ENCODE measurements around the gene DENND4C. TPM values are rescaled to one million over a fixed set of nuclear protein-coding genes. Genes with fewer than 3 reads are reported as not detected.

Gene DENND4C
- total and polyA plus RNA-seq, 8 donors = 44.8 to 59.3 (median 53.6) TPM

DNA sequence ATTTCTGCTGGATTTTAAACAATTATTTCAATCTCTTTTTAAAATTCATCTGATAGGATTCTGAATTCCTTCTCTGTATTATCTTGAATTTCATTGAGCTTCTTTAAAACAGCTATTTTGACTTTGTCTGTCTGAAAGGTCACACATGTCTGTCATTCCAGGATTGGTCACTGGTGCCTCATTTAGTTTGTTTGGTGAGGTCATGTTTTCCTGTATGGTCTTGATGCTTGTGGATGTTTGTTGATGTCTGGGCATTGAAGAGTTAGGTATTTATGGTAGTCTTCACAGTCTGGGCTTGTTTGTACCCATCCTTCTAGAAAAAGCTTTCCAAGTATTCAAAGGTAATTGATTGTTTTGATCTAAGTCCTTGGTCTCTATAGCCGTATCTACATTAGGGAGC, 39.1 kb downstream of the DENND4C start:
- H3K4me3 ChIP-seq = no peak overlapping the region
- H3K27me3 ChIP-seq = no peaks in the 10 kb centered on the region
- DNase-seq = no peak
- H3K36me3 ChIP-seq = no peaks in the 10 kb centered on the region
- TF ChIP-seq, protein P1, sequence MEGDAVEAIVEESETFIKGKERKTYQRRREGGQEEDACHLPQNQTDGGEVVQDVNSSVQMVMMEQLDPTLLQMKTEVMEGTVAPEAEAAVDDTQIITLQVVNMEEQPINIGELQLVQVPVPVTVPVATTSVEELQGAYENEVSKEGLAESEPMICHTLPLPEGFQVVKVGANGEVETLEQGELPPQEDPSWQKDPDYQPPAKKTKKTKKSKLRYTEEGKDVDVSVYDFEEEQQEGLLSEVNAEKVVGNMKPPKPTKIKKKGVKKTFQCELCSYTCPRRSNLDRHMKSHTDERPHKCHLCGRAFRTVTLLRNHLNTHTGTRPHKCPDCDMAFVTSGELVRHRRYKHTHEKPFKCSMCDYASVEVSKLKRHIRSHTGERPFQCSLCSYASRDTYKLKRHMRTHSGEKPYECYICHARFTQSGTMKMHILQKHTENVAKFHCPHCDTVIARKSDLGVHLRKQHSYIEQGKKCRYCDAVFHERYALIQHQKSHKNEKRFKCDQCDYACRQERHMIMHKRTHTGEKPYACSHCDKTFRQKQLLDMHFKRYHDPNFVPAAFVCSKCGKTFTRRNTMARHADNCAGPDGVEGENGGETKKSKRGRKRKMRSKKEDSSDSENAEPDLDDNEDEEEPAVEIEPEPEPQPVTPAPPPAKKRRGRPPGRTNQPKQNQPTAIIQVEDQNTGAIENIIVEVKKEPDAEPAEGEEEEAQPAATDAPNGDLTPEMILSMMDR (IDR thresholded peaks at IDR 0.05) = no peak
- peaks cover 0 to 8% of the 10 kb centered on the region in 2 donors for H3K4me1 ChIP-seq
- intact Hi-C loops (cut with DNase I) = no loop called here
- H3K27ac ChIP-seq = no peak overlapping the region
- peaks cover 0 to 7% of the 10 kb centered on the region in 2 donors for H3K9me3 ChIP-seq
- no peak for ATAC-seq

- TF ChIP-seq, protein P1 (IDR thresholded peaks at IDR 0.05) = no peak
Observed at GRCh38 chr9:19270421-19270949, 40.0 kb downstream of the DENND4C start.

GRCh38 chr9:19271081-19271480, 40.6 kb downstream of the DENND4C start:
- no peak for DNase-seq
- intact Hi-C loops (cut with DNase I) = no loop called here
- Histone ChIP-seq H3K36me3 (no peaks in the 10 kb centered on the region), H3K4me3 (no peak overlapping the region), H3K27ac (no peak overlapping the region), H3K9me3 (peaks cover 0 to 7% of the 10 kb centered on the region in 2 donors), H3K27me3 (no peaks in the 10 kb centered on the region), H3K4me1 (peaks cover 0 to 8% of the 10 kb centered on the region in 2 donors)
- TF ChIP-seq, protein P1 (IDR thresholded peaks at IDR 0.05) = no peak
- peak; percentile 32 for ATAC-seq

More at GRCh38 chr9:19270421-19270949, 40.0 kb downstream of the DENND4C start:
- H3K27ac ChIP-seq = no peak overlapping the region
- H3K9me3 ChIP-seq = peaks cover 0 to 7% of the 10 kb centered on the region in 2 donors
- ATAC-seq (no peak), DNase-seq (no peak)
- H3K4me3 ChIP-seq = no peak overlapping the region
- intact Hi-C loops (cut with DNase I) = no loop called here
- no peaks in the 10 kb centered on the region for H3K27me3 ChIP-seq
- H3K4me1 ChIP-seq = peaks cover 0 to 8% of the 10 kb centered on the region in 2 donors
- H3K36me3 ChIP-seq = no peaks in the 10 kb centered on the region

DNA sequence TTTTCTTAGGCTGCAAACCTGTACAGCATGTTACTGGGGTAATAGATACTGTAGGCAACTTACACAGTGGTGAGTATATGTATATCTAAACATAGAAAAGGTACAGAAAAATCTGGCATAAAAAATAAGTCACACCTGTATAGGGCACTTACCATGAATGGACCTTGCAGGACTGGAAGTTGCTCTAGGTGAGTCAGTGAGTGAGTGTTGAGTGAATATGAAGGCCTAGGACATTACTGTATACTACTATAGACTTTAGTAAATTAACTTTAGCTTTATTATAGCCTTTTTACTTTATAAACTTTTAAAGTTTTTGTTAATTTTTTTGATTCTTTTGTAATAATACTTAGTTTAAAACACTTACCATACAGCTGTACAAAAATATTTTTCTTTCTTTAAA, 51.3 kb downstream of the DENND4C start:
- no peak overlapping the region for H3K4me3 ChIP-seq
- DNase-seq (no peak), ATAC-seq (no peak)
- no peaks in the 10 kb centered on the region for H3K36me3 ChIP-seq
- peaks cover 3 to 7% of the 10 kb centered on the region in 2 donors for H3K4me1 ChIP-seq
- H3K9me3 ChIP-seq = no peaks in the 10 kb centered on the region
- no peaks in the 10 kb centered on the region for H3K27me3 ChIP-seq
- intact Hi-C loops (cut with DNase I) = no loop called here
- H3K27ac ChIP-seq = no peak overlapping the region
- TF ChIP-seq, protein P1 (IDR thresholded peaks at IDR 0.05) = no peak

- TF ChIP-seq, protein P1 (IDR thresholded peaks at IDR 0.05) = no peak
- no peaks in the 10 kb centered on the region for H3K36me3 ChIP-seq
- no peaks in the 10 kb centered on the region for H3K9me3 ChIP-seq
- H3K4me3 ChIP-seq = no peak overlapping the region
- ATAC-seq (no peak), DNase-seq (no peak)
- intact Hi-C loops (cut with DNase I) = no loop called here
- peaks cover 5 to 15% of the 10 kb centered on the region in 2 donors for H3K4me1 ChIP-seq
- no peak overlapping the region for H3K27ac ChIP-seq
- no peaks in the 10 kb centered on the region for H3K27me3 ChIP-seq
Observed at GRCh38 chr9:19283072-19283710, 52.7 kb downstream of the DENND4C start.
